Measurements from ENCODE around the gene CCAR1. TPM values are rescaled to one million over a fixed set of nuclear protein-coding genes. Genes with fewer than 3 reads are reported as not detected.
"Not testable (repeated sequence)": the region's sequence is repeated elsewhere in the genome, so short reads cannot be mapped to it uniquely, and the experiment has no call there.

The CCAR1 gene
- total and polyA plus RNA-seq, 4 donors, result 18.6 to 65.0 (median 51.8) TPM

- Histone ChIP-seq H3K4me3 (no peak overlapping the region), H3K4me1 (ENCODE audit: control insufficient read depth in 5 of 5, insufficient read depth in 5 of 5, low read length in 5 of 5) (no peaks in the 10 kb centered on the region), H3K27ac (ENCODE audit: low read depth in 1 of 2, low read length in 1 of 2) (no peak overlapping the region), H3K27me3 (ENCODE audit: control insufficient read depth in 3 of 3, insufficient read depth in 3 of 3, low read length in 2 of 3) (no peaks in the 10 kb centered on the region), H3K36me3 (ENCODE audit: control insufficient read depth in 4 of 4, insufficient read depth in 4 of 4, low read length in 4 of 4) (peaks cover 38 to 64% (median 45%) of the 10 kb centered on the region in 4 donors), H3K9ac (ENCODE audit: insufficient read depth in 1 of 2, low read length in 2 of 2) (no peak overlapping the region), H3K9me3 (ENCODE audit: control insufficient read depth in 4 of 4, insufficient read depth in 3 of 4, low read length in 3 of 4) (no peaks in the 10 kb centered on the region)
- TF ChIP-seq CTCF (IDR thresholded peaks at IDR 0.05; ENCODE audit: control extremely low read depth, extremely low read depth), result no peak
- DNase-seq, result no peak
- ATAC-seq (ENCODE audit: insufficient read depth, low FRiP score), result no peak
- 82 to 87% methylated on average over 3 of the region's 3 CpGs for WGBS, 2 donors
Measured at GRCh38 chr10:68756766-68757165, 35.7 kb downstream of the CCAR1 start.

- Histone ChIP-seq H3K27ac (ENCODE audit: low read depth in 1 of 2, low read length in 1 of 2) (no peak overlapping the region), H3K27me3 (ENCODE audit: control insufficient read depth in 3 of 3, insufficient read depth in 3 of 3, low read length in 2 of 3) (no peaks in the 10 kb centered on the region), H3K9ac (ENCODE audit: insufficient read depth in 1 of 2, low read length in 2 of 2) (no peak overlapping the region), H3K4me1 (ENCODE audit: control insufficient read depth in 5 of 5, insufficient read depth in 5 of 5, low read length in 5 of 5) (no peaks in the 10 kb centered on the region), H3K9me3 (ENCODE audit: control insufficient read depth in 4 of 4, insufficient read depth in 3 of 4, low read length in 3 of 4) (no peaks in the 10 kb centered on the region), H3K4me3 (no peak overlapping the region), H3K36me3 (ENCODE audit: control insufficient read depth in 4 of 4, insufficient read depth in 4 of 4, low read length in 4 of 4) (peaks cover 38 to 49% (median 40%) of the 10 kb centered on the region in 4 donors)
- 99% methylated on average over 6 of the region's 6 CpGs for WGBS, 2 donors
- no peak for TF ChIP-seq CTCF (IDR thresholded peaks at IDR 0.05; ENCODE audit: control extremely low read depth, extremely low read depth)
- ATAC-seq (ENCODE audit: insufficient read depth, low FRiP score) (no peak), DNase-seq (no peak)
Measured at GRCh38 chr10:68759223-68759863, 38.3 kb downstream of the CCAR1 start.

- Histone ChIP-seq H3K4me1 (ENCODE audit: control insufficient read depth in 5 of 5, insufficient read depth in 5 of 5, low read length in 5 of 5) (no peaks in the 10 kb centered on the region), H3K27me3 (ENCODE audit: control insufficient read depth in 3 of 3, insufficient read depth in 3 of 3, low read length in 2 of 3) (no peaks in the 10 kb centered on the region), H3K9ac (ENCODE audit: insufficient read depth in 1 of 2, low read length in 2 of 2) (no peak overlapping the region), H3K36me3 (ENCODE audit: control insufficient read depth in 4 of 4, insufficient read depth in 4 of 4, low read length in 4 of 4) (peaks cover 37 to 50% (median 40%) of the 10 kb centered on the region in 4 donors), H3K27ac (ENCODE audit: low read depth in 1 of 2, low read length in 1 of 2) (no peak overlapping the region), H3K9me3 (ENCODE audit: control insufficient read depth in 4 of 4, insufficient read depth in 3 of 4, low read length in 3 of 4) (no peaks in the 10 kb centered on the region), H3K4me3 (no peak overlapping the region)
- TF ChIP-seq CTCF (IDR thresholded peaks at IDR 0.05; ENCODE audit: control extremely low read depth, extremely low read depth), result no peak
- no peak for ATAC-seq (ENCODE audit: insufficient read depth, low FRiP score)
- WGBS, 2 donors, result 87 to 88% methylated on average over 5 of the region's 5 CpGs
- DNase-seq, result no peak
Measured at GRCh38 chr10:68759967-68760366, 38.9 kb downstream of the CCAR1 start.

GRCh38 chr10:68767407-68767806 lies 46.4 kb downstream of the CCAR1 start:
- 90 to 92% methylated on average over 7 of the region's 7 CpGs for WGBS, 2 donors
- H3K9ac ChIP-seq (ENCODE audit: insufficient read depth in 1 of 2, low read length in 2 of 2); H3K27ac ChIP-seq (ENCODE audit: low read depth in 1 of 2, low read length in 1 of 2); H3K4me1 ChIP-seq (ENCODE audit: control insufficient read depth in 5 of 5, insufficient read depth in 5 of 5, low read length in 5 of 5); H3K9me3 ChIP-seq (ENCODE audit: control insufficient read depth in 4 of 4, insufficient read depth in 3 of 4, low read length in 3 of 4); DNase-seq; ATAC-seq (ENCODE audit: insufficient read depth, low FRiP score); H3K4me3 ChIP-seq; H3K27me3 ChIP-seq (ENCODE audit: control insufficient read depth in 3 of 3, insufficient read depth in 3 of 3, low read length in 2 of 3): not testable (repeated sequence)
- peaks cover 31 to 47% (median 34%) of the 10 kb centered on the region in 4 donors for H3K36me3 ChIP-seq (ENCODE audit: control insufficient read depth in 4 of 4, insufficient read depth in 4 of 4, low read length in 4 of 4)

All from lung (tissue), 12 donors.